DOHH2 (cell line): ENCODE measurements around the gene KLK2.

Source experiments
- CTCF ChIP-seq: fragments of 200-600 bp; sonication (generic); IDR thresholded peaks from one replicate; pipeline ENCODE4 v1.5.1; 2014; ENCODE audit warnings: antibody characterized with exemption, mild to moderate bottlenecking, low read depth, low read length; ENCODE audit not compliant: poor library complexity, severe bottlenecking
- EZH2phosphoT487 ChIP-seq: fragments of 200-600 bp; sonication (generic); IDR thresholded peaks from 2 replicates; pipeline ENCODE4 v1.6.1; 2017; ENCODE audit warnings: borderline replicate concordance, mild to moderate bottlenecking, antibody characterized with exemption, low read length, moderate library complexity, mixed read lengths

GRCh38 chr19:50874211-50874610 lies 972 bp downstream of the KLK2 start:
- TF ChIP-seq CTCF (no peak), EZH2phosphoT487 (no peak)
